LNCaP clone FGC (cell line): ENCODE measurements around the gene TRIM10.

Experiments
- DNase-seq: peaks from one replicate; pipeline ENCODE4 v3.0.0-alpha.2; 2011; ENCODE audit warnings: low read depth
- H3K4me3 ChIP-seq: 2 replicates; pipeline ENCODE4 v1.5.1; 2011; ENCODE audit warnings: mild to moderate bottlenecking, low read depth, low read length, control low read depth
- TF ChIP-seq, protein P1 (sequence below): IDR thresholded peaks from 2 replicates; pipeline ENCODE4 v1.5.1; 2012; ENCODE audit warnings: mild to moderate bottlenecking; ENCODE audit not compliant: control insufficient read depth, insufficient read depth; ENCODE audit errors: extremely low read depth

Gene TRIM10

DNA sequence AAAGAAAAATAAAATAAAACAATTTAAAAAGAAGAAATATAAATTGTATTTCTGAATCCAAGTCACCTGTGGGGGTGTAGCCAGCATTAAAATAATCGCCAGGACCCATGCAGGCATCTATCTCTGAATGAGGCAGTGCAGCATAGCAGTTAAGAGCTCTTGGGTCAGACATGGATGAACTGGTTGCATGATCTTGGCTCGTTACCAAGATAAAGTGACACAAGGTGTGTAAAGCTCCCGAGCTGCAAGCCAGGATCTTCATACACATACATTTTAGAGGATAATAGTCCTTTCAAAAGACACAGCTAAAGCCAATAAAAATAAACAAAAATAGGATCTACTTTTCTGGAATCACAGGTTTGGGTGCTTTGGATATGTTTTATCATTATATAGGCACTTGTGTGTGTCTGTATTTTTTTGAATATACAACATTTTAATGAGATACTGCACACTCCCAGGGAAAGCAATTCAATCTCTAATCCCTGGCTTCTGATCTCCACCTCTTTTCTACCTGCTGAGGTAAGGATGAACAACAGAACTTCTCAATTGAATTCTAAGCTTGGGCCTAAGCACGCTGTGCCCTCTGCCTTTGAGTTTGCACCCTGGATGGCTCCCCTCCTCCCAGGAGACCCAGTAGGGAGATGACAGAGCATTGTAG, 8.9 kb downstream of the TRIM10 start:
- DNase-seq = peak; percentile 69
- no peak overlapping the region for H3K4me3 ChIP-seq
- TF ChIP-seq, protein P1, sequence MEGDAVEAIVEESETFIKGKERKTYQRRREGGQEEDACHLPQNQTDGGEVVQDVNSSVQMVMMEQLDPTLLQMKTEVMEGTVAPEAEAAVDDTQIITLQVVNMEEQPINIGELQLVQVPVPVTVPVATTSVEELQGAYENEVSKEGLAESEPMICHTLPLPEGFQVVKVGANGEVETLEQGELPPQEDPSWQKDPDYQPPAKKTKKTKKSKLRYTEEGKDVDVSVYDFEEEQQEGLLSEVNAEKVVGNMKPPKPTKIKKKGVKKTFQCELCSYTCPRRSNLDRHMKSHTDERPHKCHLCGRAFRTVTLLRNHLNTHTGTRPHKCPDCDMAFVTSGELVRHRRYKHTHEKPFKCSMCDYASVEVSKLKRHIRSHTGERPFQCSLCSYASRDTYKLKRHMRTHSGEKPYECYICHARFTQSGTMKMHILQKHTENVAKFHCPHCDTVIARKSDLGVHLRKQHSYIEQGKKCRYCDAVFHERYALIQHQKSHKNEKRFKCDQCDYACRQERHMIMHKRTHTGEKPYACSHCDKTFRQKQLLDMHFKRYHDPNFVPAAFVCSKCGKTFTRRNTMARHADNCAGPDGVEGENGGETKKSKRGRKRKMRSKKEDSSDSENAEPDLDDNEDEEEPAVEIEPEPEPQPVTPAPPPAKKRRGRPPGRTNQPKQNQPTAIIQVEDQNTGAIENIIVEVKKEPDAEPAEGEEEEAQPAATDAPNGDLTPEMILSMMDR = no peak

DNA sequence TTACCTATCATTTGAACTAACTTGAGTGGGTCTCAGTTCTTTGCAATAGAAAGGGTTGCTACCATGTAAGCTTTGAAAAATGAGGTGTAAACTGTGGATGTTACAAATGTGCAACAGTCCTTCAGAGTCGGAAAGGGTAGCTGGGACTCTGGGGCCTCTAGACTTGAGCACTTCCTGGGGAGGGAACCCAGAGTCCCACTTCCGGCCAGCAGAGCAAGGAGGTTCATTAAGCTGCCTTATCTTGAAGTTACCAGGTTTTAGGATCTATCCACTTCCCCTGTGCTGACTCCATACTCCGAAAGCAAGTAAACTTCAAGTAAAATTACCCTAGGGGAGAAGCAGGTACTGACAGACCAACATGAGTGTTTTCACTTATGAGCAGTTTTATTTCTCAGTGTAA, 9.4 kb downstream of the TRIM10 start:
- no peak overlapping the region for H3K4me3 ChIP-seq
- no peak for DNase-seq
- TF ChIP-seq, protein P1 = no peak

DNA sequence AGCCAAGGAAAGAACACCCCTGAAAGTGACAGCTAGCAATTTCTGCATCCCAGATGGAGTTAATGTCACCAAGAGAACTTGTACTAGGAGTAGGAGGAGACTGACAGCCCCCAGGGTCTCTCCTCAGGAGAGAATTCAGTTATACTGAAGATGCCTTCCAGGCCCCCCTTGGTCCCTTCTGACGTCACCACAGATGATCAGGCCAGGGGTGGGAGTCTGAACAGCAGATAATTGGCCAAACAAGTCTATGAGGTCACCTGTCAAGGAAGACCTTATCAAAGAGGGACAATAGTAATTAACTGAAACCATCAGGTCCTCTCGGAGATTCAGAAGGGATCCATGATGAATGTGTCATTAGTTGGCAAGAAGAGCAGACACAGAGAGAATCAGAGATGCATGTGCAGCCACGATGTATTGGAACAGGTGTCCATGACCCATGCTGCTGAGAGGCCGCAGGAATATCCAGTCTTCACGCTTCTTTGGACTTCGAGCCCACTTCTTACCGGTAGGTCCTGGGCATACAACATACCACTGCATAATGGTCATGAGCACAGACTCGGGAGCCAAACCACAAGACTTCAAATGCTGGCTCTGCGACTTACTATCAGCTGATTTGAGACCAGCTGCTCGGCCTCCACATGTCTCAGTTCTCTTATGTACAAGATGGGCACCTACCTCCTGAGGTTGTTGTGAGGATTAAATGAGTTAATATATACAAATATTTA, 10.2 kb downstream of the TRIM10 start:
- H3K4me3 ChIP-seq = no peak overlapping the region
- TF ChIP-seq, protein P1 = no peak
- no peak for DNase-seq

DNA sequence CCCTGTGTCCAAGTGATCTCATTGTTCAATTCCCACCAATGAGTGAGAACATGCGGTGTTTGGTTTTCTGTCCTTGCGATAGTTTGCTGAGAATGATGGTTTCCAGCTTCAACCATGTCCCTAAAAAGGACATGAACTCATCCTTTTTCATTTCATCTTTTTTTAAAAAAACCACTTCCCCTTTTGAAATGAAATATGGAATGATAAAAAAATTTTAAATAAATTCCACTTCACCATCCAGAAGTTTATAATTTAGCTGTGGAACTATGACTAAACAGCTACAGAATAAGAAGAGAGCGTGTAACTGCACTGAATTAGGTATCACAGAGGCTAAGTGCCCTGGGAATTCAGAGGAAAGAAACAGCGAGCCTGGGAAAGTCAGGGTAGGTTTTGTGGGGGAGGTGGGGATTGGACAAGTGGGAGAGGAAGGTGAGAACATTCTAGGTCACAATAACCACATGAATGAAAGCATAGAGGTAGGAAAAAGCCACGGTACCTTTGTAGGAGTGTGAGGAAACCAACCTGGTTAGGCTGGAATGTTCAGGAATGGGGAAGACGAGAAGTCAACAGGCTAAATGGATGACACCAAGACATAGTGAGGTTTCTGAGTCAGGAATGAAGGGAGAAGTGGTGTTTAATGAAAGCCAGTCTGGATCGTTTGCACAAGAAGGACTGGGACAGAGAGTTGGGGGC, 11.0 kb downstream of the TRIM10 start:
- DNase-seq = no peak
- TF ChIP-seq, protein P1 = no peak
- H3K4me3 ChIP-seq = no peak overlapping the region

DNA sequence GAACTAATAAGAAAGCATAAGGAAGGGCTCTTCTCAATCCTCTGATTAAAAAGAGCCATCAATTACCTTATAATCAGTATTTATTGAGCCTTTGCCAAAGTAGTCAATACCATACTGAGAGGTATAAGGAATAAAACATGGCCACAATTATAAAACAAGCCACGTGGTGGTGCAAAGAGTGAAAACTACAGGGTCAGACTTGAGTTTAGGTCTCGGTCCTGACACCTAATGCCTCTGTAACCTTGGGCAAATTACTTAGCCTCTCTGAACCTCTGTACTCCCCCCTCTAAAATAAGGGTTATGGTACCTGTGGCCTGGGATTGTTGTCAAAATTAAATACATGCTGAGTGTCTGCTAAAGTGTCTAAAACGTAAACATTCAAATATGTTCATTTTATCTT, 11.8 kb downstream of the TRIM10 start:
- H3K4me3 ChIP-seq = no peak overlapping the region
- DNase-seq = no peak
- TF ChIP-seq, protein P1 = no peak

DNA sequence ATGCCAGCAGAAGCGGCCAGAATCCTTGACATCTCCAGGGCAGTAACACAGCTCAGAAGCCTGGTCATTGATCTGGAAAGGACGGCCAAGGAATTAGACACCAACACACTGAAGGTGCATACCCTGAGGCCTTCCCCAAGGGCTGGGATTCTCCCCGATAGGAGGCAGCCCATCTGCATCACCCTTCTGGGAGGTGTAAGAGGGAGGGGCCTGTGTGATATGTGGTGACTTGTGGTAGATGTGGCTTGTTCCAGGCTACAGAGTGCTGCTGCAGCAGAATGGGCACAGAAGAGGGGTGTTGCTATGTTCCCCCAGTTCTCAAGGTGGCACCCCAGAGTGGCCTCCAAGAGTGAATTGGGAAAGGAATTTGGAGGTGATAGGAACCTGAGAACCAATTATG, 13.9 kb downstream of the TRIM10 start:
- TF ChIP-seq, protein P1 = no peak
- no peak for DNase-seq
- H3K4me3 ChIP-seq = no peak overlapping the region
